Stimulated activated naive CD4-positive, alpha-beta T cell (primary cell): ENCODE measurements around the gene CNTN1.
"Not testable (repeated sequence)": the region's sequence is repeated elsewhere in the genome, so short reads cannot be mapped to it uniquely, and the experiment has no call there.

Source experiments
- DNase-seq, 6 experiments: peaks; one replicate each; lab custom pipeline; 2025; lab: John Stamatoyannopoulos, UW

CNTN1 gene

GRCh38 chr12:40697566-40698259 is 5.5 kb downstream of the CNTN1 start:
- no peak for DNase-seq

GRCh38 chr12:40701756-40702155 is 9.5 kb downstream of the CNTN1 start:
- no peak for DNase-seq

DNA sequence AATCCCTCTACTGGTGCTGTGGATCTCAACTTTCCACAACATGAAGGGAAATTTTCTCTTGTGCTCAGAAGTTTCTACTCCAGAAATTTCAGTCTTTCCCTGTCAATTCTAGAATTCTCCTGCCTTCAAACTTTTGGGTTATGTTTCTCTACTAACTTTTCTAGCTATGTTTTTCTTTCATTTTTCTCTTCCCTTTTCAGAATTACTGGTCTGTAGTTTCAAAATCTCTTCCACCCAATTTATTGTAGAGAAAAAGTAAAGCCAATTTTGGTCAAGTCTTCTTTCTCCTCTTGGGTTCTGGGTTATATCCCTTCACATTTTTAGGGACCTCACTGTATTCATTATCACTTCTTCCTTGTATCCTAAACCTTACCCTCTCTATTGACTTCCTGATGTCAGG is 18.9 kb downstream of the CNTN1 start:
- no peak for DNase-seq

GRCh38 chr12:40714636-40715035 is 22.4 kb downstream of the CNTN1 start:
- no peak for DNase-seq

DNA sequence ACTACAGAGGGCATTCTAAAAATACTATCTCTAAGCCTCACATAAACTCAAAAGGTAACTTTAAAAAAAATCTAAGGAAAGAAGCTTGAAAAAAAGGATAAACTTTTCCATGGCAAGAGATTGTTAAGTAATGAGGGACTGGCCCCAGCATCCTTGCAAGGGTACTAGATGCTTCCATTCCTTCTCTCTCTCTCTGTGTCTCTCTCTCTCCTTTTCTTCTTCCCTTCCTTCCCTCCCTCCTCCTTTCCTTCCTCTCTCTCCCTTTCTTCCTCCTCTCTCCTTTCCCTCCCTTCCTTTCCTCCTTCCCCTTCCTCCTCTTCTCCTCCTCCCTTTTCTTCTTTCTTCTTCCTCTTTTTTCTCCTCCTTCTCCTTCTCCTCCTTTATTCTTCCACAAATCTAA is 23.8 kb downstream of the CNTN1 start:
- no peak for DNase-seq

DNA sequence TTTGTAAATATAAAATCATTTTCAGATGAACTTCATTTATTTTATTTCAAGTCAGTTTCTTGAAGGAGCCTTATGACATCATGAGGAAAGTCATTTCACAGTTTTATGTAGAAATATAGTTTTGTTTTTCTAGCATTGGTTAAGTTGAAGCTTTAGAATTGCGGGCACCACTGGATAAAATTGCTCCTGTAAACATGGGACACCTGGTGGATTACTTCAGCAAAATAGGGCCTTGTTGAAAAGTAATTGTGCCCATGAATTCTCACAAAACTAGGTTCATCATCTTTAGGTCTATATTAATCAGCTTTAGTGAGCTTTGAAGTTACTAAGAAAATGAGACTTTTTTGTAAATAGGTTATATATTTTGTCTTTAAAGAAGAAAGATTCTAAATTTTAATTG is 25.3 kb downstream of the CNTN1 start:
- DNase-seq, result no peak

DNA sequence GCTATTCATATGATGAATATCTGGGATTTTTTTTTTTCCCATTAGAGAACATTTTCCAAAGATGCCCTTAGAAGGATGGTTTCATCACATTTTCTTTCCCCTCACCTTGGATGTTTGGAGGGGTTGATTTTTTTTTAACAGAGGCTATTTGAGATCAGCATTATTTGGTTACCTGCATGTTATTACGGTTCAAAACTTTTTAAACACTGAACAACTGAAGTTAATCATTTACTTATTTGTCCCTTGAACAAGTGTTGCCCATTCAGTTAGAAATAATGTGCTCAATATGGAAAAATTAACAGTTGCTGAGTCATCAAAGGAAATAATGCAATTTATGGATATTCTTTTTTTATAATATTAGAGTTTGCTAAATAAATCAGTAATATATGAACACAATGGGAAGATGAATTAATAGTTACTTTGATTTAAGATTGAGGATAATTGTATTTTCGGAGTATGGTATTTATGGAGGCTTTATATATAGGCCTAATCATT is 26.7 kb downstream of the CNTN1 start:
- DNase-seq, result no peak

DNA sequence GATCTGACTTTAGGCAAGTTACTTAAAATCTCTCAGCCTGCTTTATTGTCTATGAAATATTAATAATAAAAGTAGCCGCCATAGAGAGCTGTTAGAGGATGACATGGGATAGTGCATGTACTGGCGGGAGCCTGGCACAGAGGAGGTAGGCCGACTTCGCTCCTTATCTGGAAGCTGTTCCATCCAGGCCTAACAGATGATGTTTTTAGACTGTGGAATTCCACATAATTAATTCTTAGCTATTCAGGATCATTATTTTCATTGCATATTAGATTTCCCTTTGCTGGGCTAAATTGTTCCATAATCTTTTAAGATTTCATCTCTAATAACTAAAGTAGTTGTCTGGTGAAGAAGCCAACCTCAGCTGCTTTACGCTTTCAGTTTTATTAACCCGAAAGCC is 30.8 kb downstream of the CNTN1 start:
- DNase-seq, result no peak

GRCh38 chr12:40726366-40726765 is 34.1 kb downstream of the CNTN1 start:
- DNase-seq, result no peak

GRCh38 chr12:40727774-40728483 is 35.7 kb downstream of the CNTN1 start:
- no peak for DNase-seq

- no peak for DNase-seq
Observed at GRCh38 chr12:40730281-40730680, 38.0 kb downstream of the CNTN1 start.

GRCh38 chr12:40733871-40734270 is 41.6 kb downstream of the CNTN1 start:
- no peak for DNase-seq

DNA sequence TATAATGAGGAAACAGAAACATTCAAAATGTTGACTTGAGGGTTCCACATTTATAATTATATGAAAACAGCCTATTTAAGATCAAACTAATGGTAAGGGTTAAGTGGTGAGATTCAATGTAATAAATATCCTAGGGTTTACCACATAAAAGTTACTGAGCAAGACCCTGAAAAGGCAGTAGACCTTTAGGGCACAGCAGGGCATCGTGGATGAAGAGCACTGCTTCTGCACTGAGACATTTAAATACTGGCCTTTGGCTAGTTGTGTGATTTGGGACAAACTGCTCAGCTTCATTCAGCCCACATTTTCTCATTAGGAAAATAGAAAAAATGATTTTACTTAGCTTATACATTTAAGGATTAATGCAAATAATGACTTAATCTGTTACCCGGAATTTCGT is 42.0 kb downstream of the CNTN1 start:
- no peak for DNase-seq

- no peak for DNase-seq
Observed at GRCh38 chr12:40735551-40736230, 43.5 kb downstream of the CNTN1 start.

DNA sequence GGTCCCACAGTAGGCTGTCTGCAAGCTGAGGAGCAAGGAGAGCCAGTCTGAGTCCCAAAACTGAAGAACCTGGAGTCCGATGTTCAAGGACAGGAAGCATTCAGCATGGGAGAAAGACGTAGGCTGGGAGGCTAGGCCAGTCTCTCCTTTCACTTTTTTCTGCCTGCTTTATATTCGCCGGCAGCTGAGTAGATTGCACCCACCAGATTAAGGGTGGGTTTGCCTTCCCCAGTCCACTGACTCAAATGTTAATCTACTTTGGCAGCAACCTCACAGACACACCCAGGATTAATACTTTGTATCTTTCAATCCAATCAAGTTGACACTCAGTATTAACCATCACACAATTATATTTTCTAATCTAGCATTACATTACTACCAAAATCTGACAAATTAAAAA is 45.2 kb downstream of the CNTN1 start:
- not testable (repeated sequence) for DNase-seq

- DNase-seq, result no peak
Observed at GRCh38 chr12:40738856-40739255, 46.6 kb downstream of the CNTN1 start.

DNA sequence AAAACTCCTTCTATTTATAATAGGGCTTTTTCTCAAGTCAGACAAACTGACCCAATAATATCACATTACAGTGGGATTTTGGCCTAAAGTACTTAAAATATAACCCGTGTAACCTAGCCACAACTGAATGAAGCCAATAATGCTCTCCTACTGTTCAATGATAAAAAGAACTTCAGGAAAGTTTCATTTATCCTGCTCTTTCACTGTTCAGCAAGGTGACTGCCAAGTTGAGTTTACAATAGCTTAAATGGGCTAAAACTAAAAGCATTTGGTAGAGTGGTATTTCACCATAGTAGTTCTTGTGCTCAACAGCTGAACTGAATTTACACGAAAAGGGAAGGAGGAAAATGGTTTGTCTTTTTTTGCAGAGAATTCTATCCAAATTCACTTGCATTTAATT is 49.8 kb downstream of the CNTN1 start:
- no peak for DNase-seq

GRCh38 chr12:40745386-40745785 is 53.1 kb downstream of the CNTN1 start:
- no peak for DNase-seq

GRCh38 chr12:40749863-40750262 is 57.6 kb downstream of the CNTN1 start:
- no peak for DNase-seq

DNA sequence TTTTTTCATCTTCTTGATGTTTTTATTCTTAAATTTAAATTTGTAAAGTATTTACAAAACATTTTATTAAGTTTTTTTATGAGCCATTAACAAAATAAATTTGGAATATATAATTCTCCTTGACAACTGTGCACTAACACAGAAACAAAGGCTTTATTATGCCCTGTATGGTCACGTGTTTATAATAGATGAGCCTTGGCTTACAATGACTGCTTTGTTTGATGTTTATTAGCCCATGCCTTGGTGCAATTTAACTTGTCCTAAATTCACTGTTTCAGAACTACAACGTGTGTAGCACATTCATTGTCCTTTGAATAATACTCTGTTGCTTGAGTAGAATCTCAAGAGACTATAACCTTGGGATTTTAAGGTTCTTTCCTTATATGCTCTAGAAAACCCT is 59.8 kb downstream of the CNTN1 start:
- no peak for DNase-seq

DNA sequence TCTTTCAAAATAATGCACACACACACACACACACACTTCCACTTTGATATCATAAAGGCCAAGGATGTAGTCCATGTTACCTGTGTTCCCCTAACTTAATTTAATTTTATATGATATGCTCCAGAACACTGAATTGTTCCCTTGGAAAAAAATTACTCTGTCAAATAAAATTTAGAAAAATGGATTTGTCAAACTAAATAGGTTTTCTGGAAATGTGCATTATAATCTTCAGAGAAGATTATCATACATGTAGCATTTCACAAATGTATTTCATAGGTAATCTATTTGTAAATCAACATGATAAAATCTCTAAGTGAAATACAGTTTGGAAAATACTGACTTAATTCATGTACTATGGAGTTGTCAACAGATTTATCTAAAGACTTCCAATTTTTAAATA is 68.6 kb downstream of the CNTN1 start:
- no peak for DNase-seq

DNA sequence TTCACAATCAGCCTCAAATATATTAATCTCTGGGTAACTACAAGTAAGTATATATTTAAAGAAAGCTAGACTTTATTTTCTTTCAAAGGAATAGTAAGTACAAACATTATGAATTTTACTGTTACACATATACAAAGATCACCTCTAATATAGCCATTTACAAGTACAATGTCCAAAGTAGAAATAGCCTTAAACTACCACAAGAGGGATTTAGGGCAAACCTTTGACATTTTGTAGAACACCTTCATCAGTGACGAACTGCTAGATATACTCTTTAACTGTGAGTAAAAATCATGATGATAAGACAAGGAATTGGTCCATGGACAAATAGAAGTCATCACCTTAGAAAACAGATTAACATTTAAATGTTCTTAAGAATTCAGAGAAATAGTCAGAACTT is 69.8 kb downstream of the CNTN1 start:
- no peak for DNase-seq
